HCT116 (cell line): ENCODE measurements around the gene SMIM20. TPM values are rescaled to one million over a fixed set of nuclear protein-coding genes. Genes with fewer than 3 reads are reported as not detected.

Experiments used
- ATAC-seq: fragments of 200-7000 bp; cut with Tn5 transposase; 2 replicates; pipeline ENCODE4 v1.9.1; 2020; ENCODE audit warnings: mild to moderate bottlenecking, moderate library complexity
- BruUV-seq: library from RNA; stranded (reverse); fragments of 400-500 nt; replicated peaks from 2 replicates; lab custom pipeline; 2021; lab: Mats Ljungman, UMichigan
- CTCF ChIA-PET: fragments of 300-600 bp; sonication (Branson Sonifier 250); formaldehyde crosslinking; loops from one replicate; lab custom pipeline; 2021; ENCODE audit warnings: antibody characterized with exemption; lab: Charles Lee
- POLR2A ChIA-PET: fragments of 300-600, 350-600 bp; sonication (Branson Sonifier 250); formaldehyde crosslinking; loops from one replicate; lab custom pipeline; 2021; ENCODE audit warnings: antibody characterized with exemption; lab: Charles Lee
- RAD21 ChIA-PET, 2 experiments: fragments of 300-600 bp; sonication (Branson Sonifier 250); formaldehyde crosslinking; loops; one replicate each; lab custom pipeline; 2023; ENCODE audit warnings: low total read pairs in 2 of 2; ENCODE audit not compliant: uncharacterized antibody in 2 of 2, unreplicated experiment in 2 of 2, low non-redundant PET in 1 of 2; lab: Charles Lee
- DNase-seq: peaks from one replicate; pipeline ENCODE4 v3.0.0-alpha.2; 2010; ENCODE audit warnings: low read depth, low spot score
- H2AFZ ChIP-seq: fragments of 200-600 bp; shearing (Covaris generic), sonication (generic); 2 replicates; pipeline ENCODE4 v1.6.1; 2017; ENCODE audit warnings: low read depth, mixed run types, mixed read lengths, antibody characterized with exemption, low read length; ENCODE audit not compliant: poor library complexity, severe bottlenecking
- H3K27ac ChIP-seq: 2 replicates; pipeline ENCODE4 v1.5.1; 2012; ENCODE audit warnings: low read depth, low read length
- H3K27me3 ChIP-seq: fragments of 200-600 bp; sonication (generic); 2 replicates; pipeline ENCODE4 v1.6.1; 2016; ENCODE audit warnings: mixed run types, low read length, mixed read lengths; ENCODE audit not compliant: insufficient read depth
- H3K36me3 ChIP-seq, 2 experiments: fragments of 200-500 bp in 1 of 2; fragments of 200-600 bp in 1 of 2; sonication (Bioruptor generic) in 1 of 2; sonication (generic) in 1 of 2; 2 replicates each; pipeline versions ENCODE4 v1.5.1 to v1.6.1; 2014 to 2016; ENCODE audit warnings: low read length in 2 of 2, inconsistent platforms in 1 of 2, mixed read lengths in 1 of 2, mixed run types in 1 of 2; ENCODE audit not compliant: insufficient read depth in 2 of 2, control insufficient read depth in 1 of 2
- H3K4me1 ChIP-seq, 2 experiments: fragments of 200-600 bp in 1 of 2; sonication (generic) in 1 of 2; 2 replicates each; pipeline versions ENCODE4 v1.5.1 to v1.6.1; 2012 to 2017; ENCODE audit warnings: low read length in 2 of 2, inconsistent platforms in 1 of 2, mild to moderate bottlenecking in 1 of 2, mixed read lengths in 1 of 2, mixed run types in 1 of 2, moderate library complexity in 1 of 2; ENCODE audit not compliant: insufficient read depth in 2 of 2, control insufficient read depth in 1 of 2
- H3K4me2 ChIP-seq: fragments of 200-600 bp; sonication (generic); 2 replicates; pipeline ENCODE4 v1.6.1; 2017; ENCODE audit warnings: mixed run types, low read length, mixed read lengths
- H3K4me3 ChIP-seq, 2 experiments: fragments of 200-600 bp in 1 of 2; sonication (generic) in 1 of 2; replicated peaks in 1 of 2; 2 replicates each; pipeline ENCODE4 v1.5.1; 2011 to 2016; ENCODE audit warnings: low read length in 2 of 2, control low read depth in 1 of 2, low read depth in 1 of 2, mild to moderate bottlenecking in 1 of 2, mixed read lengths in 1 of 2, mixed run types in 1 of 2
- H3K79me2 ChIP-seq: fragments of 200-600 bp; sonication (generic); 2 replicates; pipeline ENCODE4 v1.6.1; 2017; ENCODE audit warnings: mild to moderate bottlenecking, mixed run types, low read length, moderate library complexity, mixed read lengths; ENCODE audit not compliant: insufficient read depth
- H3K9ac ChIP-seq: fragments of 200-600 bp; sonication (generic); 2 replicates; pipeline ENCODE4 v1.6.1; 2016; ENCODE audit warnings: low read length, mixed read lengths
- H3K9me2 ChIP-seq: fragments of 200-600 bp; sonication (generic), shearing (Covaris generic); 2 replicates; pipeline ENCODE4 v1.6.1; 2017; ENCODE audit warnings: mixed run types, mild to moderate bottlenecking, moderate library complexity; ENCODE audit not compliant: insufficient read depth
- H3K9me3 ChIP-seq, 2 experiments: fragments of 200-500 bp in 1 of 2; fragments of 200-600 bp in 1 of 2; sonication (Bioruptor generic) in 1 of 2; sonication (generic) in 1 of 2; 2 replicates each; pipeline ENCODE4 v1.6.1; 2014 to 2017; ENCODE audit warnings: low read length in 2 of 2, mixed read lengths in 2 of 2, inconsistent platforms in 1 of 2, low read depth in 1 of 2, mild to moderate bottlenecking in 1 of 2, mixed run types in 1 of 2, moderate library complexity in 1 of 2; ENCODE audit not compliant: control insufficient read depth in 1 of 2, insufficient read depth in 1 of 2
- H4K20me1 ChIP-seq: fragments of 200-600 bp; sonication (generic), shearing (Covaris generic); 2 replicates; pipeline ENCODE4 v1.6.1; 2017; ENCODE audit warnings: mixed run types, mild to moderate bottlenecking, moderate library complexity; ENCODE audit not compliant: insufficient read depth
- CTCF ChIP-seq, 3 experiments: fragments of 200-600 bp in 1 of 3; sonication (generic) in 1 of 3; IDR thresholded peaks in 2 of 3; conservative IDR thresholded peaks in 1 of 3; 2 replicates each; pipeline ENCODE4 v1.5.1; 2012 to 2017; ENCODE audit warnings: low read depth in 2 of 3, low read length in 2 of 3, antibody characterized with exemption in 1 of 3, borderline replicate concordance in 1 of 3, control low read depth in 1 of 3, mild to moderate bottlenecking in 1 of 3, mixed read lengths in 1 of 3, mixed run types in 1 of 3, moderate library complexity in 1 of 3; ENCODE audit not compliant: insufficient read depth in 1 of 3
- ELF1 ChIP-seq: IDR thresholded peaks from 2 replicates; pipeline ENCODE4 v1.6.1; 2012; ENCODE audit warnings: low read depth, borderline replicate concordance
- FOSL1 ChIP-seq: IDR thresholded peaks from 2 replicates; pipeline ENCODE4 v1.6.1; 2012; ENCODE audit warnings: low read depth
- JUND ChIP-seq: IDR thresholded peaks from 2 replicates; pipeline ENCODE4 v1.6.1; 2012
- REST ChIP-seq: IDR thresholded peaks from 2 replicates; pipeline ENCODE4 v1.6.1; 2012; ENCODE audit warnings: low read depth
- ZBTB33 ChIP-seq: IDR thresholded peaks from 2 replicates; pipeline ENCODE4 v1.6.1; 2011; ENCODE audit warnings: mild to moderate bottlenecking, low read length, moderate library complexity; ENCODE audit not compliant: insufficient replicate concordance; ENCODE audit errors: extremely low read depth
- ZFX ChIP-seq: fragments of 450-650 bp; IDR thresholded peaks from 2 replicates; pipeline ENCODE4 v1.6.1; 2017
- intact Hi-C: fragments of 100-400 bp; cut with micrococcal nuclease; formaldehyde crosslinking; loops from 2 replicates; pipeline ENCODE4 v1.10.0; 2022
- total RNA-seq: library from RNA; stranded (reverse); gene quantifications from one replicate; pipeline ENCODE4 v1.2.1, GENCODE V29; 2021; ENCODE audit not compliant: unreplicated experiment

SMIM20 gene
- total RNA-seq, 1 experiment from 2014 or later: 36.9 TPM

GRCh38 chr4:25903900-25904747 lies 9.9 kb upstream of the SMIM20 start:
- Histone ChIP-seq H2AFZ (no peak overlapping the region), H3K9me3 (no peaks in the 10 kb centered on the region), H3K4me3 (no peak overlapping the region), H3K4me1 (peaks cover 6 to 21% of the 10 kb centered on the region in 2 experiments; a peak in 3 of 4 replicates), H3K27ac (no peak overlapping the region), H3K79me2 (no peaks in the 10 kb centered on the region), H3K27me3 (no peaks in the 10 kb centered on the region), H3K9me2 (no peaks in the 10 kb centered on the region), H3K36me3 (no peaks in the 10 kb centered on the region), H3K4me2 (no peak overlapping the region), H4K20me1 (no peaks in the 10 kb centered on the region), H3K9ac (no peak overlapping the region)
- intact Hi-C loops: no loop called here
- RAD21 ChIA-PET: no interaction called here
- POLR2A ChIA-PET: no interaction called here
- TF ChIP-seq REST: no peak
- TF ChIP-seq CTCF (IDR thresholded peaks at IDR 0.05 in 2 of 3, conservative IDR thresholded peaks at IDR 0.05 in 1 of 3; ENCODE audit: borderline replicate concordance in 1 of 3, insufficient read depth in 1 of 3, low read depth in 2 of 3, low read length in 2 of 3): no peak
- TF ChIP-seq ZBTB33: no peak
- TF ChIP-seq JUND: no peak
- no peak for TF ChIP-seq ELF1
- no peak for TF ChIP-seq ZFX
- TF ChIP-seq FOSL1: no peak
- ATAC-seq (no peak), DNase-seq (no peak)
- CTCF ChIA-PET: no interaction called here
- no TSS peak for BruUV-seq
